ENCODE measurements around the gene TFPI.

- no peak for TF ChIP-seq POLR2A (IDR thresholded peaks at IDR 0.05)
- TF ChIP-seq CTCF (IDR thresholded peaks at IDR 0.05) = no peak
- no peak for TF ChIP-seq POLR2AphosphoS5 (IDR thresholded peaks at IDR 0.05)
Measured at GRCh38 chr2:187574969-187575750, 20.9 kb upstream of the TFPI start.

Data from transverse colon (tissue), 4 donors.